Measurements from ENCODE around the gene SPATA25. TPM values are rescaled to one million over a fixed set of nuclear protein-coding genes. Genes with fewer than 3 reads are reported as not detected.

SPATA25 gene
- total RNA-seq, 1 experiment from 2014 or later: 0.40 TPM

GRCh38 chr20:45890985-45891983 is 3.9 kb upstream of the SPATA25 start, which contains the start of the genes CTSA and NEURL2:
Gene CTSA (plus strand): TSS chr20:45891335. CDS start chr20:45891569, 234 bp downstream.
Gene NEURL2 (minus strand): TSS chr20:45891208. CDS start chr20:45890991, 217 bp downstream.
- peaks cover 14% of the 10 kb centered on the region; the same call in 1 of the 2 replicates for H3K79me2 ChIP-seq (ENCODE audit: low read length)
- BruUV-seq (replicated peaks): TSS peak; percentile 58
- no peaks in the 10 kb centered on the region for H4K20me1 ChIP-seq (ENCODE audit: low read length)
- CTCF ChIA-PET: interaction anchor here (0.6 to 1.0 kb wide), 3 partner anchors 55 to 79 kb away, joined by 3 to 4 read pairs (median 3); no protein-coding TSS in a partner anchor
- no peaks in the 10 kb centered on the region for H3K9me3 ChIP-seq (ENCODE audit: low read length)
- TF ChIP-seq CTCF (conservative IDR thresholded peaks at IDR 0.05; ENCODE audit: low read depth, low read length): peak; percentile 31
- no peak for TF ChIP-seq EZH2phosphoT487 (IDR thresholded peaks at IDR 0.05; ENCODE audit: borderline replicate concordance, low read length)
- TF ChIP-seq EZH2 (IDR thresholded peaks at IDR 0.05; ENCODE audit: low read length, unreplicated experiment): no peak
- intact Hi-C loops (cut with micrococcal nuclease): loop anchor here (5.0 kb wide), 1 partner anchor 79 kb away; the partner anchor contains the start of gene UBE2C
- peak within 1 kb of the TSS; percentile 16 for H3K27ac ChIP-seq (ENCODE audit: low read length)
- DNase-seq (peak; percentile 87), ATAC-seq (peak; percentile 75)
- no peaks in the 10 kb centered on the region for H3K27me3 ChIP-seq (ENCODE audit: low read length)
- H3F3A ChIP-seq (ENCODE audit: low read length, unreplicated experiment): no peaks in the 10 kb centered on the region
- no peaks in the 10 kb centered on the region for H3K9me2 ChIP-seq (replicated peaks; ENCODE audit: low read length)
- peak within 1 kb of the TSS; percentile 76 for H3K9ac ChIP-seq (ENCODE audit: low read length)
- H3K36me3 ChIP-seq (ENCODE audit: low read depth, low read length): peaks cover 7% of the 10 kb centered on the region; the same call in 1 of the 2 replicates
- H3K4me2 ChIP-seq (ENCODE audit: low read length): peak within 1 kb of the TSS; percentile 96
- H2AFZ ChIP-seq (ENCODE audit: low read length): peak within 1 kb of the TSS; percentile 89
- POLR2A ChIA-PET (ENCODE audit: unreplicated experiment): interaction anchor here (0.5 to 0.6 kb wide), 2 partner anchors 13 to 57 kb away, joined by 3 read pairs; partner anchors contain the start of gene SNX21
- peak within 1 kb of the TSS; percentile 78 for H3K4me3 ChIP-seq (ENCODE audit: low read length)
- H3K4me1 ChIP-seq (ENCODE audit: insufficient read depth, low read length): peaks cover 23% of the 10 kb centered on the region

DNA sequence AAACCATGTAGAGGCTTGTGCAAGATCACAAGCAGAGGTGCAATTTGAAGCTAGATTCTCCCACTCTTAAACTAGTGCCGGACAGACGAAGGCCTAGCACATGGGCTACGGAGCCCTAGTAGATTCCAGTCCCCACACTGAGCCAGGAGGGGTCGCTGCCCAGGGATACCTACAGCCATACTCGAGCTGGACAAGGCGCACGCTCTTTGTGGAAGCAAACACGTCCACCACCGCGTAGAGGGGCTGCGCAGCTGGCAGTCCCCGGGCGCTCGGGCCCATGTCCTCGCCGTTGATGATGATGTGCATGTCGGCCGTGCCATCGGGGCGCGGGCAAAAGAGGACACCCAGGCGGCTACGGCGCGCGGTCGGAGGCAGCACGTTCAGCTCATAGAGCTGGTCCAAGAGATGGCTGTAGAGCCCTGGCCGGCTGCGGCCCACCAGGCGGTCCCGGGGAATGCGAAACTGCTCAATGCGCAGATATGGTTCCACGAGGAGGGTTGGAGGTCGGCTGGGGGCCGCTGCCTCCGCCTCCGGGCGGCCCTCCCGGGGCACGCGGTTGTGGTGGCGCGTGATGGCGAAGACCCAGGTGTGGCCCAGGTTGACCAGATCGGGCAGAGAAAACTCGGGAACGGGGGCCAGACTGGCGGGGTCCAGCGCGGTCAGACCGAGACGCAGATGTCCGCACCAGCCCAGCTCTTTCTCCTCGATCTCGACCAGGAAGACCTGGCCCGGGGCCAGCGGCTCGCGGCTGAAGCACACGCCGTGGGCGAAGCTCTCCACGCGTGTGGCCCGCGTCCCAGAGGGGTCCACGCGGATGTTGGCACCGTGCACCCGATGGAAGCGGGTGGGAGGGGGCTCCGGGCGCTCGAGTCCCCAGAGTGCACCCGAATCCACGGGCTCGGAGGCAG is 2.9 kb upstream of the SPATA25 start:
- peak overlapping the region; percentile 89 for H2AFZ ChIP-seq (ENCODE audit: low read length)
- H3K9ac ChIP-seq (ENCODE audit: low read length): peak overlapping the region; percentile 76
- ATAC-seq (peak; percentile 1; the same call in 1 of the 2 replicates), DNase-seq (no peak)
- peak overlapping the region; percentile 78 for H3K4me3 ChIP-seq (ENCODE audit: low read length)
- H3K36me3 ChIP-seq (ENCODE audit: low read depth, low read length): peaks cover 7% of the 10 kb centered on the region; the same call in 1 of the 2 replicates
- no TSS peak for BruUV-seq (replicated peaks)
- no peaks in the 10 kb centered on the region for H3K27me3 ChIP-seq (ENCODE audit: low read length)
- peak overlapping the region; percentile 96 for H3K4me2 ChIP-seq (ENCODE audit: low read length)
- H4K20me1 ChIP-seq (ENCODE audit: low read length): no peaks in the 10 kb centered on the region
- ChIA-PET POLR2A (ENCODE audit: unreplicated experiment) (interaction anchor here (0.6 kb wide), 1 partner anchor 22 kb away, joined by 3 read pairs; no protein-coding TSS in a partner anchor), CTCF (interaction anchor here (0.6 kb wide), 1 partner anchor 54 kb away, joined by 4 read pairs; no protein-coding TSS in a partner anchor)
- H3K4me1 ChIP-seq (ENCODE audit: insufficient read depth, low read length): peaks cover 25% of the 10 kb centered on the region
- intact Hi-C loops (cut with micrococcal nuclease): loop anchor here (5.0 kb wide), 1 partner anchor 78 kb away; the partner anchor contains the start of gene UBE2C
- H3F3A ChIP-seq (ENCODE audit: low read length, unreplicated experiment): no peaks in the 10 kb centered on the region
- no peaks in the 10 kb centered on the region for H3K9me2 ChIP-seq (replicated peaks; ENCODE audit: low read length)
- H3K27ac ChIP-seq (ENCODE audit: low read length): peak overlapping the region; percentile 16
- no peaks in the 10 kb centered on the region for H3K9me3 ChIP-seq (ENCODE audit: low read length)
- TF ChIP-seq CTCF (conservative IDR thresholded peaks at IDR 0.05; ENCODE audit: low read depth, low read length) (no peak), EZH2phosphoT487 (IDR thresholded peaks at IDR 0.05; ENCODE audit: borderline replicate concordance, low read length) (no peak), EZH2 (IDR thresholded peaks at IDR 0.05; ENCODE audit: low read length, unreplicated experiment) (no peak)
- H3K79me2 ChIP-seq (ENCODE audit: low read length): peaks cover 20% of the 10 kb centered on the region
